GM04503 (cell line): Measurements from ENCODE around the gene LRRC46.

Experiments used
- DNase-seq: peaks from one replicate; pipeline ENCODE4 v3.0.0-alpha.2; 2012; ENCODE audit warnings: low read depth

LRRC46 gene

GRCh38 chr17:47831003-47831933, at the start of gene LRRC46, which contains the start of gene MRPL10:
TSS of gene LRRC46 (plus strand) at chr17:47831670. CDS start at chr17:47831990, 320 bp downstream.
TSS of gene MRPL10 (minus strand) at chr17:47831541. CDS start at chr17:47831511, 30 bp downstream.
- peak; percentile 61 for DNase-seq

- no peak for DNase-seq
These were observed 45.8 kb upstream of the LRRC46 start for GRCh38 chr17:47785538-47786123.

GRCh38 chr17:47789611-47790561, 41.6 kb upstream of the LRRC46 start:
- DNase-seq, result no peak

GRCh38 chr17:47791025-47791424, 40.4 kb upstream of the LRRC46 start:
- no peak for DNase-seq

- no peak for DNase-seq
These were observed 39.0 kb upstream of the LRRC46 start for GRCh38 chr17:47792457-47792856.

GRCh38 chr17:47792979-47793378, 38.5 kb upstream of the LRRC46 start:
- no peak for DNase-seq

GRCh38 chr17:47797797-47798196, 33.7 kb upstream of the LRRC46 start:
- no peak for DNase-seq

- no peak for DNase-seq
These were observed 30.8 kb upstream of the LRRC46 start for GRCh38 chr17:47800686-47801085.

GRCh38 chr17:47801176-47801765, 30.2 kb upstream of the LRRC46 start:
- DNase-seq, result no peak

- DNase-seq, result no peak
These were observed 29.6 kb upstream of the LRRC46 start for GRCh38 chr17:47801906-47802305.

GRCh38 chr17:47802341-47803022, 29.0 kb upstream of the LRRC46 start:
- no peak for DNase-seq

- no peak for DNase-seq
These were observed 28.3 kb upstream of the LRRC46 start for GRCh38 chr17:47803201-47803600.

GRCh38 chr17:47803751-47804150, 27.7 kb upstream of the LRRC46 start:
- no peak for DNase-seq

- DNase-seq, result no peak
These were observed 27.0 kb upstream of the LRRC46 start for GRCh38 chr17:47804461-47804860.

GRCh38 chr17:47806026-47806912, 25.2 kb upstream of the LRRC46 start:
- no peak for DNase-seq

- no peak for DNase-seq
These were observed 24.6 kb upstream of the LRRC46 start for GRCh38 chr17:47806913-47807255.

- no peak for DNase-seq
These were observed 24.0 kb upstream of the LRRC46 start for GRCh38 chr17:47807421-47807820.

- DNase-seq, result no peak
These were observed 23.2 kb upstream of the LRRC46 start for GRCh38 chr17:47808036-47808829.

- DNase-seq, result no peak
These were observed 22.5 kb upstream of the LRRC46 start for GRCh38 chr17:47808830-47809480.
